Mammary epithelial cell (primary cell): ENCODE measurements around the gene GADD45B.

ENCODE experiments used
- CTCF ChIP-seq, 2 donors: IDR thresholded peaks in 1 of 2; conservative IDR thresholded peaks in 1 of 2; 2 replicates each; pipeline ENCODE4 v1.5.1; 2011 to 2012; ENCODE audit warnings: inconsistent platforms in 2 of 2, low read length in 2 of 2, mild to moderate bottlenecking in 2 of 2, control low read depth in 1 of 2, low read depth in 1 of 2; ENCODE audit not compliant: insufficient read depth in 1 of 2; ENCODE audit errors: extremely low read depth in 1 of 2
- EZH2 ChIP-seq: IDR thresholded peaks from 2 replicates; pipeline ENCODE4 v1.6.1; 2012; ENCODE audit warnings: low read length, inconsistent platforms, borderline replicate concordance

GRCh38 chr19:2432131-2432848, 43.6 kb upstream of the GADD45B start:
- TF ChIP-seq EZH2 (no peak), CTCF (conservative IDR thresholded peaks at IDR 0.05 in 1 of 2, IDR thresholded peaks at IDR 0.05 in 1 of 2; ENCODE audit: extremely low read depth in 1 of 2, insufficient read depth in 1 of 2, low read depth in 1 of 2, low read length in 2 of 2) (no peak)
